ENCODE data around the gene EPN2.
"Not testable (repeated sequence)": the region's sequence is repeated elsewhere in the genome, so short reads cannot be mapped to it uniquely, and the experiment has no call there.

EPN2 gene

GRCh38 chr17:19270704-19271611, 33.8 kb downstream of the EPN2 start:
- no peaks in the 10 kb centered on the region for H3K27me3 ChIP-seq (ENCODE audit: insufficient read depth, low read length)
- H3K36me3 ChIP-seq (ENCODE audit: insufficient read depth, low read depth, low read length), result peaks cover 10% of the 10 kb centered on the region
- H3K27ac ChIP-seq (ENCODE audit: low read length), result no peak overlapping the region
- H3K9ac ChIP-seq (ENCODE audit: low read depth, low read length), result no peak overlapping the region
- H3K4me3 ChIP-seq (ENCODE audit: low read length), result no peak overlapping the region
- H3K9me3 ChIP-seq (ENCODE audit: insufficient read depth, low read depth, low read length), result no peaks in the 10 kb centered on the region
- H3K4me1 ChIP-seq (ENCODE audit: insufficient read depth, low read length), result no peaks in the 10 kb centered on the region

- H3K9me3 ChIP-seq (ENCODE audit: insufficient read depth, low read depth, low read length), result no peaks in the 10 kb centered on the region
- no peaks in the 10 kb centered on the region for H3K27me3 ChIP-seq (ENCODE audit: insufficient read depth, low read length)
- no peak overlapping the region for H3K4me3 ChIP-seq (ENCODE audit: low read length)
- H3K9ac ChIP-seq (ENCODE audit: low read depth, low read length), result no peak overlapping the region
- H3K36me3 ChIP-seq (ENCODE audit: insufficient read depth, low read depth, low read length), result peaks cover 10% of the 10 kb centered on the region
- no peak overlapping the region for H3K27ac ChIP-seq (ENCODE audit: low read length)
- H3K4me1 ChIP-seq (ENCODE audit: insufficient read depth, low read length), result no peaks in the 10 kb centered on the region
Observed at GRCh38 chr17:19271780-19272357, 34.7 kb downstream of the EPN2 start.

- Histone ChIP-seq H3K4me1 (ENCODE audit: insufficient read depth, low read length) (no peaks in the 10 kb centered on the region), H3K9me3 (ENCODE audit: insufficient read depth, low read depth, low read length) (no peaks in the 10 kb centered on the region), H3K27ac (ENCODE audit: low read length) (no peak overlapping the region), H3K4me3 (ENCODE audit: low read length) (no peak overlapping the region), H3K27me3 (ENCODE audit: insufficient read depth, low read length) (no peaks in the 10 kb centered on the region), H3K36me3 (ENCODE audit: insufficient read depth, low read depth, low read length) (peaks cover 10% of the 10 kb centered on the region), H3K9ac (ENCODE audit: low read depth, low read length) (no peak overlapping the region)
Observed at GRCh38 chr17:19273731-19274130, 36.6 kb downstream of the EPN2 start.

GRCh38 chr17:19274893-19275292, 37.7 kb downstream of the EPN2 start:
- Histone ChIP-seq H3K27ac (ENCODE audit: low read length) (no peak overlapping the region), H3K9ac (ENCODE audit: low read depth, low read length) (no peak overlapping the region), H3K9me3 (ENCODE audit: insufficient read depth, low read depth, low read length) (no peaks in the 10 kb centered on the region), H3K27me3 (ENCODE audit: insufficient read depth, low read length) (no peaks in the 10 kb centered on the region), H3K36me3 (ENCODE audit: insufficient read depth, low read depth, low read length) (peaks cover 10% of the 10 kb centered on the region), H3K4me1 (ENCODE audit: insufficient read depth, low read length) (no peaks in the 10 kb centered on the region), H3K4me3 (ENCODE audit: low read length) (no peak overlapping the region)

- H3K4me3 ChIP-seq (ENCODE audit: low read length), result no peak overlapping the region
- H3K27me3 ChIP-seq (ENCODE audit: insufficient read depth, low read length), result no peaks in the 10 kb centered on the region
- H3K36me3 ChIP-seq (ENCODE audit: insufficient read depth, low read depth, low read length), result peaks cover 10% of the 10 kb centered on the region
- no peaks in the 10 kb centered on the region for H3K9me3 ChIP-seq (ENCODE audit: insufficient read depth, low read depth, low read length)
- no peak overlapping the region for H3K9ac ChIP-seq (ENCODE audit: low read depth, low read length)
- no peaks in the 10 kb centered on the region for H3K4me1 ChIP-seq (ENCODE audit: insufficient read depth, low read length)
- H3K27ac ChIP-seq (ENCODE audit: low read length), result no peak overlapping the region
Observed at GRCh38 chr17:19275457-19276127, 38.4 kb downstream of the EPN2 start.

- not testable (repeated sequence) for H3K27me3 ChIP-seq (ENCODE audit: insufficient read depth, low read length); H3K9ac ChIP-seq (ENCODE audit: low read depth, low read length); H3K4me3 ChIP-seq (ENCODE audit: low read length); H3K4me1 ChIP-seq (ENCODE audit: insufficient read depth, low read length); H3K27ac ChIP-seq (ENCODE audit: low read length); H3K9me3 ChIP-seq (ENCODE audit: insufficient read depth, low read depth, low read length)
- H3K36me3 ChIP-seq (ENCODE audit: insufficient read depth, low read depth, low read length), result peaks cover 20% of the 10 kb centered on the region
Observed at GRCh38 chr17:19278284-19278683, 41.1 kb downstream of the EPN2 start.

- Histone ChIP-seq H3K9me3 (ENCODE audit: insufficient read depth, low read depth, low read length) (no peaks in the 10 kb centered on the region), H3K27me3 (ENCODE audit: insufficient read depth, low read length) (no peaks in the 10 kb centered on the region), H3K4me1 (ENCODE audit: insufficient read depth, low read length) (peaks cover 10% of the 10 kb centered on the region; the same call in 1 of the 2 replicates), H3K4me3 (ENCODE audit: low read length) (no peak overlapping the region), H3K36me3 (ENCODE audit: insufficient read depth, low read depth, low read length) (peaks cover 25% of the 10 kb centered on the region), H3K9ac (ENCODE audit: low read depth, low read length) (no peak overlapping the region), H3K27ac (ENCODE audit: low read length) (no peak overlapping the region)
Observed at GRCh38 chr17:19278729-19279128, 41.6 kb downstream of the EPN2 start.

GRCh38 chr17:19281161-19281560, 44.0 kb downstream of the EPN2 start:
- Histone ChIP-seq H3K4me1 (ENCODE audit: insufficient read depth, low read length) (peaks cover 18% of the 10 kb centered on the region; the same call in 1 of the 2 replicates), H3K27ac (ENCODE audit: low read length) (no peak overlapping the region), H3K4me3 (ENCODE audit: low read length) (no peak overlapping the region), H3K27me3 (ENCODE audit: insufficient read depth, low read length) (no peaks in the 10 kb centered on the region), H3K9ac (ENCODE audit: low read depth, low read length) (no peak overlapping the region), H3K36me3 (ENCODE audit: insufficient read depth, low read depth, low read length) (peaks cover 21% of the 10 kb centered on the region), H3K9me3 (ENCODE audit: insufficient read depth, low read depth, low read length) (no peaks in the 10 kb centered on the region)

- H3K4me1 ChIP-seq (ENCODE audit: insufficient read depth, low read length), result peaks cover 32% of the 10 kb centered on the region
- H3K36me3 ChIP-seq (ENCODE audit: insufficient read depth, low read depth, low read length), result peaks cover 26% of the 10 kb centered on the region
- H3K4me3 ChIP-seq (ENCODE audit: low read length), result no peak overlapping the region
- H3K9ac ChIP-seq (ENCODE audit: low read depth, low read length), result no peak overlapping the region
- no peaks in the 10 kb centered on the region for H3K27me3 ChIP-seq (ENCODE audit: insufficient read depth, low read length)
- no peaks in the 10 kb centered on the region for H3K9me3 ChIP-seq (ENCODE audit: insufficient read depth, low read depth, low read length)
- no peak overlapping the region for H3K27ac ChIP-seq (ENCODE audit: low read length)
Observed at GRCh38 chr17:19284005-19284959, 47.1 kb downstream of the EPN2 start.

GRCh38 chr17:19285213-19285900, 48.2 kb downstream of the EPN2 start:
- peaks cover 35% of the 10 kb centered on the region for H3K4me1 ChIP-seq (ENCODE audit: insufficient read depth, low read length)
- H3K9ac ChIP-seq (ENCODE audit: low read depth, low read length), result no peak overlapping the region
- no peak overlapping the region for H3K27ac ChIP-seq (ENCODE audit: low read length)
- H3K36me3 ChIP-seq (ENCODE audit: insufficient read depth, low read depth, low read length), result peaks cover 26% of the 10 kb centered on the region
- no peaks in the 10 kb centered on the region for H3K27me3 ChIP-seq (ENCODE audit: insufficient read depth, low read length)
- H3K9me3 ChIP-seq (ENCODE audit: insufficient read depth, low read depth, low read length), result no peaks in the 10 kb centered on the region
- H3K4me3 ChIP-seq (ENCODE audit: low read length), result no peak overlapping the region
